Transverse colon (tissue), 4 donors: ENCODE results near the gene GSTA4.

Experiments
- EP300 ChIP-seq: sonication (generic); formaldehyde crosslinking; IDR thresholded peaks from one replicate; pipeline ENCODE4 v1.6.1; 2017; ENCODE audit warnings: antibody characterized with exemption, low read depth
- POLR2A ChIP-seq: fragments of 450-650 bp; IDR thresholded peaks from one replicate; pipeline ENCODE4 v1.6.1; 2016; ENCODE audit warnings: antibody characterized with exemption, mild to moderate bottlenecking, moderate library complexity
- POLR2AphosphoS5 ChIP-seq, 3 donors: sonication (generic); formaldehyde crosslinking; IDR thresholded peaks; one replicate each; pipeline ENCODE4 v1.6.1; 2016; ENCODE audit warnings: antibody characterized with exemption in 3 of 3
- TF ChIP-seq, protein P1 (sequence below), 5 experiments: fragments of 200-600 bp in 3 of 5; fragments of 450-650 bp in 2 of 5; sonication (generic) in 3 of 5; IDR thresholded peaks; 1 replicate in 2 of 5; 2 replicates in 3 of 5; pipeline ENCODE4 v1.5.1; 2016 to 2017; ENCODE audit warnings: antibody characterized with exemption in 5 of 5, inconsistent platforms in 3 of 5, mild to moderate bottlenecking in 2 of 5, moderate library complexity in 1 of 5

DNA sequence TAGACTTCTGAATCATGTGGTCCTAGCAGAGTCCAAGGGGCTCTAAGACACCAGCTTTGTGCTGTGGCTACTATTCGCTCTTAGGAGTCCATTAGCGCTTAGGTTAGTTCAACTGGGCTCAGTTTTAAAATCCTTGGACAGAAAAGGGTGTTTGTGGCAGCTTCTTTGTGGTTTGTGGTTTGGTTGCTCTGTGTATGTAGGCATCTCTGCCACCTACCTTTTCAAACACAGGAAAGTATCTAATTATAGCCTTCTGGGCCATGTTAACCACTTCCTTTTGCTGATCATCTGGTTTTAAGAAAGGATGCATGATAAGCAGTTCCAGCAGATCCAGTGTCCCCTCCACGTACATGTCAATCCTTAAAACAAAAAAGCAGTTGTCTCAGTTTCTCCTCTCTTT lies 10.8 kb downstream of the GSTA4 start:
- TF ChIP-seq, protein P1, sequence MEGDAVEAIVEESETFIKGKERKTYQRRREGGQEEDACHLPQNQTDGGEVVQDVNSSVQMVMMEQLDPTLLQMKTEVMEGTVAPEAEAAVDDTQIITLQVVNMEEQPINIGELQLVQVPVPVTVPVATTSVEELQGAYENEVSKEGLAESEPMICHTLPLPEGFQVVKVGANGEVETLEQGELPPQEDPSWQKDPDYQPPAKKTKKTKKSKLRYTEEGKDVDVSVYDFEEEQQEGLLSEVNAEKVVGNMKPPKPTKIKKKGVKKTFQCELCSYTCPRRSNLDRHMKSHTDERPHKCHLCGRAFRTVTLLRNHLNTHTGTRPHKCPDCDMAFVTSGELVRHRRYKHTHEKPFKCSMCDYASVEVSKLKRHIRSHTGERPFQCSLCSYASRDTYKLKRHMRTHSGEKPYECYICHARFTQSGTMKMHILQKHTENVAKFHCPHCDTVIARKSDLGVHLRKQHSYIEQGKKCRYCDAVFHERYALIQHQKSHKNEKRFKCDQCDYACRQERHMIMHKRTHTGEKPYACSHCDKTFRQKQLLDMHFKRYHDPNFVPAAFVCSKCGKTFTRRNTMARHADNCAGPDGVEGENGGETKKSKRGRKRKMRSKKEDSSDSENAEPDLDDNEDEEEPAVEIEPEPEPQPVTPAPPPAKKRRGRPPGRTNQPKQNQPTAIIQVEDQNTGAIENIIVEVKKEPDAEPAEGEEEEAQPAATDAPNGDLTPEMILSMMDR (IDR thresholded peaks at IDR 0.05): no peak
- TF ChIP-seq EP300 (no peak), POLR2A (no peak), POLR2AphosphoS5 (IDR thresholded peaks at IDR 0.05) (no peak)
